K562 (cell line): Measurements from ENCODE around the gene CNOT4. TPM values are rescaled to one million over a fixed set of nuclear protein-coding genes. Genes with fewer than 3 reads are reported as not detected.

Experiments
- CTCF ChIP-seq, 3 experiments: IDR thresholded peaks in 2 of 3; conservative IDR thresholded peaks in 1 of 3; 2 replicates each; pipeline ENCODE4 v1.5.1; 2011 to 2012; ENCODE audit warnings: low read length in 3 of 3, mild to moderate bottlenecking in 3 of 3, control low read depth in 2 of 3, improper control_type of control experiment in 1 of 3, inconsistent platforms in 1 of 3, low read depth in 1 of 3, mixed read lengths in 1 of 3, moderate library complexity in 1 of 3; ENCODE audit not compliant: insufficient read depth in 2 of 3
- E2F6 ChIP-seq, 2 experiments: IDR thresholded peaks; 2 replicates each; pipeline ENCODE4 v1.6.1; 2011; ENCODE audit warnings: borderline replicate concordance in 1 of 2, control low read depth in 1 of 2, low read depth in 1 of 2, low read length in 1 of 2, mild to moderate bottlenecking in 1 of 2, mixed read lengths in 1 of 2, moderate library complexity in 1 of 2; ENCODE audit not compliant: insufficient read depth in 1 of 2, insufficient read length in 1 of 2, poor library complexity in 1 of 2, severe bottlenecking in 1 of 2; ENCODE audit errors: extremely low read depth in 1 of 2
- ETV5 ChIP-seq: sonication (generic); formaldehyde crosslinking; IDR thresholded peaks from 2 replicates; pipeline ENCODE4 v1.4.0; 2020; ENCODE audit warnings: low read depth, mild to moderate bottlenecking, missing genetic modification reagents
- HDAC6 ChIP-seq: IDR thresholded peaks from 2 replicates; pipeline ENCODE4 v1.6.1; 2012; ENCODE audit warnings: low read depth, mild to moderate bottlenecking, control low read depth, inconsistent platforms, low read length, moderate library complexity
- HSF4 ChIP-seq: fragments of 250-450 bp; sonication (Bioruptor Pico); IDR thresholded peaks from 2 replicates; pipeline ENCODE4 v2.1.2; 2022; ENCODE audit warnings: mild to moderate bottlenecking, moderate library complexity, borderline replicate concordance
- JUND ChIP-seq, 2 experiments: IDR thresholded peaks; 2 replicates in 1 of 2; 3 replicates in 1 of 2; pipeline ENCODE4 v1.6.1; 2011; ENCODE audit warnings: borderline replicate concordance in 2 of 2, low read depth in 2 of 2, low read length in 2 of 2, improper control_type of control experiment in 1 of 2, missing biosample characterization in 1 of 2, missing genetic modification characterization in 1 of 2, missing genetic modification reagents in 1 of 2
- KAT2B ChIP-seq: IDR thresholded peaks from one replicate; pipeline ENCODE4 v1.6.1; 2012; ENCODE audit warnings: low read depth, mild to moderate bottlenecking, control low read depth, inconsistent platforms, low read length, moderate library complexity
- MEF2D ChIP-seq: conservative IDR thresholded peaks from 2 replicates; pipeline ENCODE4 v1.6.1; 2016; ENCODE audit warnings: low read depth, missing genetic modification characterization, missing compliant biosample characterization
- PHB ChIP-seq: fragments of 250-450 bp; sonication (Bioruptor Pico); IDR thresholded peaks from 2 replicates; pipeline ENCODE4 v1.5.0; 2021
- THRAP3 ChIP-seq: fragments of 450-650 bp; IDR thresholded peaks from 2 replicates; pipeline ENCODE4 v1.6.1; 2016; ENCODE audit warnings: mild to moderate bottlenecking, inconsistent platforms, borderline replicate concordance
- ZNF217 ChIP-seq: sonication (generic); formaldehyde crosslinking; IDR thresholded peaks from 2 replicates; pipeline ENCODE4 v1.8.0; 2022; ENCODE audit warnings: mild to moderate bottlenecking, missing genetic modification reagents
- ZNF232 ChIP-seq: sonication (generic); formaldehyde crosslinking; IDR thresholded peaks from 2 replicates; pipeline ENCODE4 v1.8.0; 2022; ENCODE audit warnings: mild to moderate bottlenecking, missing genetic modification reagents
- ZNF280A ChIP-seq: fragments of 450-650 bp; IDR thresholded peaks from 2 replicates; pipeline ENCODE4 v1.6.1; 2018; ENCODE audit warnings: mild to moderate bottlenecking, low read depth; ENCODE audit not compliant: partially characterized antibody
- ZNF407 ChIP-seq: fragments of 450-650 bp; IDR thresholded peaks from 2 replicates; pipeline ENCODE4 v1.6.1; 2016; ENCODE audit warnings: low read depth
- ZNF668 ChIP-seq: fragments of 250-450 bp; sonication (Bioruptor Pico); IDR thresholded peaks from 2 replicates; pipeline ENCODE4 v1.8.0; 2022; ENCODE audit warnings: mild to moderate bottlenecking, inconsistent platforms
- polyA plus RNA-seq, 8 experiments: library from polyadenylated mRNA; depleted of rRNA in 4 of 8; stranded (reverse) in 5 of 8; unstranded in 3 of 8; fragments of >200 nt; fragmentation: Nextera tagmentation in 2 of 8; fragmentation: Illumina TruSeq in 1 of 8; extraction: Ambion mirVana in 2 of 8; extraction: Trizol in 1 of 8; gene quantifications; 2 replicates each; pipeline versions ENCODE4 v1.2.1 to v1.2.3, GENCODE V29; 2011 to 2014; ENCODE audit warnings: inconsistent platforms in 1 of 8, missing spikeins in 1 of 8
- total RNA-seq, 7 experiments: library from RNA; depleted of rRNA in 6 of 7; stranded (reverse); fragments of >200 nt in 6 of 7; fragmentation: Illumina TruSeq in 2 of 7; extraction: Trizol in 2 of 7; gene quantifications; 2 replicates each; pipeline versions ENCODE4 v1.2.1 to v1.2.3, GENCODE V29; 2011 to 2021; ENCODE audit warnings: low replicate concordance in 1 of 7

The CNOT4 gene
- total and polyA plus RNA-seq, 9 of the 15 experiments (the other 6 are each of a cell fraction or from before 2014, with no cell fraction given): 8.6 to 24.1 (median 15.4) TPM

GRCh38 chr7:135490783-135491182 lies 19.1 kb downstream of the CNOT4 start (continued):
- TF ChIP-seq ZNF407: no peak
- peak; percentile 62; the same call in 1 of the 2 replicates for TF ChIP-seq ETV5 (CRISPR knock-in tag)
- TF ChIP-seq PHB (CRISPR knock-in tag): no peak
- TF ChIP-seq THRAP3: no peak
- TF ChIP-seq E2F6 (IDR thresholded peaks at IDR 0.05; ENCODE audit: borderline replicate concordance in 1 of 2, extremely low read depth in 1 of 2, insufficient read depth in 1 of 2, insufficient read length in 1 of 2, low read depth in 1 of 2, low read length in 1 of 2, poor library complexity in 1 of 2, severe bottlenecking in 1 of 2): no peak
- TF ChIP-seq HSF4 (CRISPR knock-in tag): no peak
- no peak for TF ChIP-seq ZNF232 (CRISPR knock-in tag)
- no peak for TF ChIP-seq ZNF668 (CRISPR knock-in tag)
- no peak for TF ChIP-seq ZNF280A
- no peak for TF ChIP-seq CTCF (IDR thresholded peaks at IDR 0.05 in 2 of 3, conservative IDR thresholded peaks at IDR 0.05 in 1 of 3; ENCODE audit: insufficient read depth in 2 of 3, low read depth in 1 of 3, low read length in 3 of 3)
- TF ChIP-seq JUND (IDR thresholded peaks at IDR 0.05; ENCODE audit: borderline replicate concordance, low read depth, low read length): peak; percentile 71
- TF ChIP-seq JUND (tag; IDR thresholded peaks at IDR 0.05; ENCODE audit: borderline replicate concordance, low read depth, low read length): peak; percentile 73; the same call in 2 of the 3 replicates
- TF ChIP-seq ZNF217: no peak
- TF ChIP-seq HDAC6: no peak
- no peak for TF ChIP-seq MEF2D (tag)
- no peak for TF ChIP-seq KAT2B
